HUES64 (cell line): ENCODE measurements around the gene NPHP4.
"Not testable (repeated sequence)": the region's sequence is repeated elsewhere in the genome, so short reads cannot be mapped to it uniquely, and the experiment has no call there.

Experiments
- H3K27ac ChIP-seq: 2 replicates; pipeline ENCODE4 v1.7.0; 2013; ENCODE audit warnings: low read depth, low read length, inconsistent platforms
- H3K27me3 ChIP-seq: 2 replicates; pipeline ENCODE4 v1.6.1; 2013; ENCODE audit warnings: mild to moderate bottlenecking, low read length; ENCODE audit not compliant: insufficient read depth
- H3K36me3 ChIP-seq: 2 replicates; pipeline ENCODE4 v1.6.1; 2013; ENCODE audit warnings: mild to moderate bottlenecking, low read length; ENCODE audit not compliant: insufficient read depth
- H3K4me1 ChIP-seq: 2 replicates; pipeline ENCODE4 v1.6.1; 2013; ENCODE audit warnings: mild to moderate bottlenecking, low read length, moderate library complexity; ENCODE audit not compliant: insufficient read depth
- H3K4me3 ChIP-seq: 2 replicates; pipeline ENCODE4 v1.5.1; 2013; ENCODE audit warnings: mild to moderate bottlenecking, low read length, moderate library complexity
- H3K9ac ChIP-seq: 2 replicates; pipeline ENCODE4 v1.6.1; 2013; ENCODE audit warnings: mild to moderate bottlenecking, low read depth, low read length
- H3K9me3 ChIP-seq: 2 replicates; pipeline ENCODE4 v1.6.1; 2013; ENCODE audit warnings: low read depth, low read length; ENCODE audit not compliant: insufficient read depth
- WGBS: fragments of 150-250, 120-280 bp; methylation state at CpG from one replicate; pipeline ENCODE4 v1.1.7; 2013; ENCODE audit warnings: missing lambda C conversion rate; 5-methylcytosine and 5-hydroxymethylcytosine counted together

Gene NPHP4

DNA sequence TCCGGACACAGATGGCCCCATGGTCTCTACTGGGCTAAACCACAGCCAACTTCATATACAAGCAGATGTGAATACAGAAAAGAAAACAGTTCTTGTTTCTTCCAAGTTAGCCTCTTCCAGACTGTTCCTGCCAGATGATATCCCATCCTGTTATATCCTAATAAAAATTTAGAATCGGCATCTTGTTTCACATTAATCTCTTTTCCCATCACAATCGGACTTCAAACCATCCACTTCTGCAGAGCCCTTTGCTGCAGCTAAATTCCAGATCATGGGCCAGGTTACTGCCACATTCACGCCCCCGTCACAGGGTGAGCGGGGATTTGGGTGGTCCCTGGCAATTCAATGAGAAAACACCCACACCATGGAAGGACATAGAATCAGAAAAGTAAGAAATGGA lies 57.2 kb downstream of the NPHP4 start:
- WGBS = 97% methylated on average over 6 of the region's 6 CpGs
- no peak overlapping the region for H3K4me3 ChIP-seq
- no peaks in the 10 kb centered on the region for H3K27me3 ChIP-seq
- peaks cover 20% of the 10 kb centered on the region for H3K36me3 ChIP-seq
- H3K4me1 ChIP-seq = 0 out of 2 replicates have a peak, but pooled peaks cover 3% of the 10 kb centered on the region
- H3K9me3 ChIP-seq = no peaks in the 10 kb centered on the region
- no peak overlapping the region for H3K27ac ChIP-seq
- no peak overlapping the region for H3K9ac ChIP-seq

- H3K9ac ChIP-seq = no peak overlapping the region
- H3K27ac ChIP-seq = no peak overlapping the region
- H3K27me3 ChIP-seq = no peaks in the 10 kb centered on the region
- no peak overlapping the region for H3K4me3 ChIP-seq
- H3K4me1 ChIP-seq = 0 out of 2 replicates have a peak, but pooled peaks cover 3% of the 10 kb centered on the region
- peaks cover 20% of the 10 kb centered on the region for H3K36me3 ChIP-seq
- H3K9me3 ChIP-seq = no peaks in the 10 kb centered on the region
- 92% methylated on average over 20 of the region's 20 CpGs for WGBS
These were observed 58.0 kb downstream of the NPHP4 start for GRCh38 chr1:5934058-5934884.

DNA sequence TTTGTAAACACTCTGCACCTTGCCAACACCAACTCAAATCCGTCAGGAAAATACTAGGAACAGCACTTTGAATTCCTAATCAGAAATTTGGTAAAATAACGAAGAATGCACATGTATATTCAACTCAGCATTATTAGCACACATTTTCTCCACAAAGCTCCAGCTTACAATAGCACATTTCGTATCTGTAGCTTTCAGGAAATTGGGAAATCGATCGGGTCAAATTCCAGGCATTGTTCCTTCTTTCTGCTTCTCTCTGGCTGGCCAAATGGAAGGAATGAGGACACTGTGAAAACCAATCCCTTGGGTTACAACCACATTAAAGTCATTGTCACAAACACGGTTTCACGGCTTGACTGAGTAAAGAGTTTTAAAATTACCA lies 58.6 kb downstream of the NPHP4 start:
- H3K36me3 ChIP-seq = peaks cover 20% of the 10 kb centered on the region
- H3K27me3 ChIP-seq = no peaks in the 10 kb centered on the region
- no peaks in the 10 kb centered on the region for H3K9me3 ChIP-seq
- 0 out of 2 replicates have a peak, but pooled peaks cover 3% of the 10 kb centered on the region for H3K4me1 ChIP-seq
- WGBS = 96% methylated on average over 7 of the region's 7 CpGs
- H3K27ac ChIP-seq = no peak overlapping the region
- no peak overlapping the region for H3K9ac ChIP-seq
- no peak overlapping the region for H3K4me3 ChIP-seq

DNA sequence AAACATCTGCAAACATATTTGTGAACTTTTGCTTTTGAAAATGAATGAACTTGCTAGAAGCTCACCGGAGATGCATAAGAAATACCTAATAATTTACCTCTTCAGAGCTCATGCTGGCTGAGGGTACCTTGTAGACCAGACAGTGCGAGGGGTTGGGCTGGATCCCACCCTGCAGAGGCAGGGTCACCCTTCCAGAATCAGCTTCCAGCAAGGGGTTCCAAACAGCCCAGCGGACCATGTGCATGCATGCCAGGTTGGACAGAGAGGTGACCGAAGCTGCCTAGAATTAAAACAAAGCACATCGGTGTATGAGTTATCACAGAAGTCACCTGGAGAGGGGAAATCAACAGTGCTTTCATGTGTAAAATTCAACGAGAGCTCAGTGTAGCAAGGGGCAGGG lies 59.2 kb downstream of the NPHP4 start:
- Histone ChIP-seq H3K9me3 (no peaks in the 10 kb centered on the region), H3K9ac (no peak overlapping the region), H3K27me3 (no peaks in the 10 kb centered on the region), H3K4me1 (0 out of 2 replicates have a peak, but pooled peaks cover 3% of the 10 kb centered on the region), H3K4me3 (no peak overlapping the region), H3K27ac (no peak overlapping the region), H3K36me3 (peaks cover 20% of the 10 kb centered on the region)
- WGBS = 88% methylated on average over 6 of the region's 6 CpGs

GRCh38 chr1:5928714-5929400 lies 63.4 kb downstream of the NPHP4 start:
- WGBS = 97% methylated on average over 4 of the region's 4 CpGs
- no peaks in the 10 kb centered on the region for H3K9me3 ChIP-seq
- no peaks in the 10 kb centered on the region for H3K27me3 ChIP-seq
- H3K4me1 ChIP-seq = 0 out of 2 replicates have a peak, but pooled peaks cover 2% of the 10 kb centered on the region
- no peak overlapping the region for H3K27ac ChIP-seq
- H3K36me3 ChIP-seq = peaks cover 13% of the 10 kb centered on the region
- H3K9ac ChIP-seq = no peak overlapping the region
- no peak overlapping the region for H3K4me3 ChIP-seq

- no peaks in the 10 kb centered on the region for H3K4me1 ChIP-seq
- H3K4me3 ChIP-seq = no peak overlapping the region
- no peaks in the 10 kb centered on the region for H3K9me3 ChIP-seq
- no peak overlapping the region for H3K9ac ChIP-seq
- peaks cover 10% of the 10 kb centered on the region for H3K36me3 ChIP-seq
- WGBS = 96% methylated on average over 19 of the region's 19 CpGs
- H3K27me3 ChIP-seq = no peaks in the 10 kb centered on the region
- H3K27ac ChIP-seq = no peak overlapping the region
These were observed 64.5 kb downstream of the NPHP4 start for GRCh38 chr1:5927506-5928370.

DNA sequence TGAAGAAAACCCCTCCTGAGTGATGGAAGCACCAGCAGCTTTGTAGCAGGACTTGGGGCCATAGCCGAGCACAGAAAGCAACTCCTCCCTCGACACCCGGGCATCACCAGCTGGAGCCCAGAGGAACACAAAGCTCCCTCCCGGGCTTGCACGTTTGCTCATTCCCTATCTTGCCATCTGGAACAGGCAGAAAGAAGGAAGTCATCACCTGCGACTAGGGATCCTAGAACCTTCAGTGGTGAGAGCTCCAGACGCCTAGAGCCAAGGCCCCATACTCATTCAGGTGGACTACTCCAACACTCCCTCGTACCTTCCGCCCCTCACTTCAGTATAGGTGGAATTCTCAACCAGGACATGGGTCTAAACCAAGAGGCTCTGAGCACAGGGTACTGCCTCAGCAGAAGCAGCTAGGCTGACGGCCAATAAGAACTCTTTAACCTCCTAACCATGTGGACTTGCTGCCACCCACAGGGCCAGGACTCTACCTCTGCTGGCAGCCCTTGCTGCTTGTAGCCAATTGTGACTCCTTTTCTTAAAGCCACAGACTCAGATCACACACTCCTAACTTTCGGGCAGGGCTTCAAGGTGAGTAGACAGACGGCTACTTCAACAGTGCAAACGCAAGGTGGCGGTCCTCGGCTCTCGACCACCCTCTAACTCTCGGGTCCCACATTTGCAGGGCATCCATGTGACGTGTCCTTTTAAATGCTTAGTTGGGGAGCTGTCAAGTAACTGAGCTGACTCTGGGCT lies 65.4 kb downstream of the NPHP4 start:
- no peak overlapping the region for H3K27ac ChIP-seq
- 92% methylated on average over 18 of the region's 18 CpGs for WGBS
- no peak overlapping the region for H3K9ac ChIP-seq
- peaks cover 2% of the 10 kb centered on the region; the same call in 1 of the 2 replicates for H3K36me3 ChIP-seq
- H3K4me3 ChIP-seq = no peak overlapping the region
- H3K4me1 ChIP-seq = no peaks in the 10 kb centered on the region
- H3K27me3 ChIP-seq = no peaks in the 10 kb centered on the region
- no peaks in the 10 kb centered on the region for H3K9me3 ChIP-seq

DNA sequence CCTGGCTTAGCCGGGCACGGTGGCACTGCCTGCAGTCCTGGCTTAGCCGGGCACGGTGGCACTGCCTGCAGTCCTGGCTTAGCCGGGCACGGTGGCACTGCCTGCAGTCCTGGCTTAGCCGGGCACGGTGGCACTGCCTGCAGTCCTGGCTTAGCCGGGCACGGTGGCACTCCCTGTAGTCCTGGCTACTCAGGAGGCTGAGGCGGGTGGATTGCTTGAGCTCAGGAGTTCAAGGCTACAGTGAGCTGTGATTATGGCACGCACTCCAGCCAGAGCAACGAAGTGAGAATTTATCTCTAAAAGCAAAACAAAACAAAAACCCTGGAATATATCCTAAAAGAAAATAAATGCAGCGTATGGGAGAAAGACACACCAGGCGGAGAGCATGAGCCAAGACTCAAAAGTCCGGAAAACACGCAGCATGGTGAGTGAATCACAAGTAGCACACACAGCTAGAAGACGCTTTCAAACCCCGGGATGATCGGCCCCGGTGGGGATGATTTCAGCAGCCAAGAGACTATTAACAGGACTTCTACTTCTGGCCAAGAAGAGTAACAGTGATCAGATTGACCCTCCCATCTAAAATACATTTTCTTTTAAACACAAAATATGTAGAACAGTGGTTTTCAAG lies 69.4 kb downstream of the NPHP4 start:
- not testable (repeated sequence) for H3K4me3 ChIP-seq, H3K27ac ChIP-seq, H3K27me3 ChIP-seq, H3K4me1 ChIP-seq, H3K36me3 ChIP-seq, H3K9me3 ChIP-seq, H3K9ac ChIP-seq
- 89% methylated on average over 21 of the region's 21 CpGs for WGBS

GRCh38 chr1:5921671-5922070 lies 70.6 kb downstream of the NPHP4 start:
- H3K27me3 ChIP-seq = no peaks in the 10 kb centered on the region
- H3K27ac ChIP-seq = no peak overlapping the region
- no peak overlapping the region for H3K9ac ChIP-seq
- no peaks in the 10 kb centered on the region for H3K9me3 ChIP-seq
- 94% methylated on average over 4 of the region's 4 CpGs for whole genome bisulfite sequencing
- H3K4me3 ChIP-seq = no peak overlapping the region
- H3K36me3 ChIP-seq = no peaks in the 10 kb centered on the region
- H3K4me1 ChIP-seq = no peaks in the 10 kb centered on the region

DNA sequence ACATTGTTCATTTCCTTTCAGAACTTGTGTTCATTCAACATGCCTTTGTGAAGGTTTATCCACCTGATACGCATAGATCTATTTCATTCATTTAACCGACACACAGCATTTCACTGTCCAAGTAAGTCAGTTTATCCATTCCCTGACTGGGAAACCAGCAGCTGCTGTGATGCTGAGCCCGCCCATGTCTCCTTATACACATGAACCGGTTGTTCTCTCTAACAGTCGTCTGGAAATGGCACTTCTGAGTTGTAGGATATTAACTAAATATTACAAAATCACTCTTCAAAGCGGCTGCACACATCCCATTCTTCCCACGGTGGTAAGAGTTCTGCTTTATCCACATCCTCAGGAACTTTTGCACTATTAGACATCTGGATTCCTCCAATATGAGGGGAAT lies 71.1 kb downstream of the NPHP4 start:
- Histone ChIP-seq H3K4me3 (no peak overlapping the region), H3K27ac (no peak overlapping the region), H3K4me1 (no peaks in the 10 kb centered on the region), H3K27me3 (no peaks in the 10 kb centered on the region), H3K9me3 (no peaks in the 10 kb centered on the region), H3K9ac (no peak overlapping the region), H3K36me3 (no peaks in the 10 kb centered on the region)
- 95% methylated on average over 6 of the region's 7 CpGs for WGBS
